OCI-LY7 (cell line): ENCODE results near the gene GPR153.

ENCODE experiments used
- EZH2phosphoT487 ChIP-seq: fragments of 200-600 bp; sonication (generic); IDR thresholded peaks from 2 replicates; pipeline ENCODE4 v1.6.1; 2018; ENCODE audit warnings: low read depth, borderline replicate concordance, mild to moderate bottlenecking, mixed run types, antibody characterized with exemption, low read length, moderate library complexity, mixed read lengths
- TF ChIP-seq, protein P1 (sequence below): fragments of 200-600 bp; sonication (generic); conservative IDR thresholded peaks from 2 replicates; pipeline ENCODE4 v1.5.1; 2014; ENCODE audit warnings: mild to moderate bottlenecking, antibody characterized with exemption, low read length, moderate library complexity, mixed read lengths

- TF ChIP-seq EZH2phosphoT487 = no peak
- TF ChIP-seq, protein P1, sequence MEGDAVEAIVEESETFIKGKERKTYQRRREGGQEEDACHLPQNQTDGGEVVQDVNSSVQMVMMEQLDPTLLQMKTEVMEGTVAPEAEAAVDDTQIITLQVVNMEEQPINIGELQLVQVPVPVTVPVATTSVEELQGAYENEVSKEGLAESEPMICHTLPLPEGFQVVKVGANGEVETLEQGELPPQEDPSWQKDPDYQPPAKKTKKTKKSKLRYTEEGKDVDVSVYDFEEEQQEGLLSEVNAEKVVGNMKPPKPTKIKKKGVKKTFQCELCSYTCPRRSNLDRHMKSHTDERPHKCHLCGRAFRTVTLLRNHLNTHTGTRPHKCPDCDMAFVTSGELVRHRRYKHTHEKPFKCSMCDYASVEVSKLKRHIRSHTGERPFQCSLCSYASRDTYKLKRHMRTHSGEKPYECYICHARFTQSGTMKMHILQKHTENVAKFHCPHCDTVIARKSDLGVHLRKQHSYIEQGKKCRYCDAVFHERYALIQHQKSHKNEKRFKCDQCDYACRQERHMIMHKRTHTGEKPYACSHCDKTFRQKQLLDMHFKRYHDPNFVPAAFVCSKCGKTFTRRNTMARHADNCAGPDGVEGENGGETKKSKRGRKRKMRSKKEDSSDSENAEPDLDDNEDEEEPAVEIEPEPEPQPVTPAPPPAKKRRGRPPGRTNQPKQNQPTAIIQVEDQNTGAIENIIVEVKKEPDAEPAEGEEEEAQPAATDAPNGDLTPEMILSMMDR = no peak
Observed at GRCh38 chr1:6287029-6287428, 26.1 kb upstream of the GPR153 start.
